HepG2 (cell line): ENCODE results near the gene TNFAIP6. TPM values are rescaled to one million over a fixed set of nuclear protein-coding genes. Genes with fewer than 3 reads are reported as not detected.
"Not testable (repeated sequence)": the region's sequence is repeated elsewhere in the genome, so short reads cannot be mapped to it uniquely, and the experiment has no call there.

Source experiments
- ATAC-seq: fragments of 200-7000 bp; cut with Tn5 transposase; 3 replicates; pipeline ENCODE4 v1.9.1; 2020; ENCODE audit warnings: mild to moderate bottlenecking, moderate library complexity
- BruUV-seq: library from RNA; stranded (reverse); fragments of 400-500 nt; replicated peaks from 2 replicates; lab custom pipeline; 2021; lab: Mats Ljungman, UMichigan
- CTCF ChIA-PET: fragments of 300-600 bp; formaldehyde crosslinking; extraction: SDS; loops from one replicate; lab custom pipeline; 2021; ENCODE audit warnings: low total read pairs, inconsistent platforms, low intra/inter-chr PET ratio; lab: Yijun Ruan, JAX
- POLR2A ChIA-PET: fragments of 350-600 bp; sonication (Branson Sonifier 250); formaldehyde crosslinking; loops from one replicate; lab custom pipeline; 2020; ENCODE audit warnings: antibody characterized with exemption, inconsistent platforms; lab: Yijun Ruan, JAX
- DNase-seq: peaks from one replicate; pipeline ENCODE4 v3.0.0-alpha.2; 2015; ENCODE audit warnings: low spot score
- FAIRE-seq: peaks from 3 replicates; lab custom pipeline; 2011; peaks lifted over from hg19 to GRCh38; lab: Jason Lieb, UNC
- H2AFZ ChIP-seq: one replicate; pipeline ENCODE4 v1.6.1; 2011; ENCODE audit warnings: low read length, inconsistent platforms
- H3K27ac ChIP-seq: fragments of 300-600 bp; 3 replicates; pipeline ENCODE4 v1.8.0; 2011; ENCODE audit warnings: mixed run types, mild to moderate bottlenecking, mixed read lengths, low read length, inconsistent platforms; ENCODE audit not compliant: insufficient read depth; ENCODE audit errors: extremely low read length
- H3K27me3 ChIP-seq, 2 experiments: fragments of 200-600 bp in 1 of 2; 2 replicates in 1 of 2; 3 replicates in 1 of 2; pipeline versions ENCODE4 v1.6.0 to v1.8.0; 2011; ENCODE audit warnings: low read length in 2 of 2, mild to moderate bottlenecking in 2 of 2, moderate library complexity in 2 of 2, inconsistent platforms in 1 of 2; ENCODE audit not compliant: insufficient read depth in 2 of 2, control insufficient read depth in 1 of 2
- H3K36me3 ChIP-seq, 2 experiments: fragments of 200-600 bp in 1 of 2; replicated peaks in 1 of 2; 2 replicates in 1 of 2; 3 replicates in 1 of 2; pipeline versions ENCODE4 v1.5.1 to v1.8.0; 2011; ENCODE audit warnings: low read length in 2 of 2, inconsistent platforms in 1 of 2; ENCODE audit not compliant: insufficient read depth in 2 of 2, control insufficient read depth in 1 of 2
- H3K4me1 ChIP-seq: 2 replicates; pipeline ENCODE4 v1.5.1; 2012; ENCODE audit warnings: low read length, inconsistent platforms; ENCODE audit not compliant: insufficient read depth
- H3K4me2 ChIP-seq: 2 replicates; pipeline ENCODE4 v1.6.0; 2011; ENCODE audit warnings: low read depth, low read length, inconsistent platforms
- H3K4me3 ChIP-seq, 3 experiments: fragments of 200-600 bp in 1 of 3; sonication (generic), shearing (Covaris generic) in 1 of 3; replicated peaks in 1 of 3; 2 replicates each; pipeline ENCODE4 v1.5.1; 2011 to 2016; ENCODE audit warnings: low read length in 3 of 3, inconsistent platforms in 2 of 3, low read depth in 2 of 3, mild to moderate bottlenecking in 2 of 3, control low read depth in 1 of 3, mixed read lengths in 1 of 3; ENCODE audit not compliant: insufficient read depth in 1 of 3
- H3K79me2 ChIP-seq: one replicate; pipeline ENCODE4 v1.6.1; 2011; ENCODE audit warnings: low read length, inconsistent platforms; ENCODE audit not compliant: insufficient read depth
- H3K9ac ChIP-seq: 2 replicates; pipeline ENCODE4 v1.6.0; 2011; ENCODE audit warnings: mild to moderate bottlenecking, low read depth, low read length, inconsistent platforms; ENCODE audit not compliant: insufficient read depth
- H3K9me3 ChIP-seq: 2 replicates; pipeline ENCODE4 v1.5.1; 2012; ENCODE audit warnings: mild to moderate bottlenecking, low read length
- H4K20me1 ChIP-seq: 2 replicates; pipeline ENCODE4 v1.6.0; 2011; ENCODE audit warnings: inconsistent platforms, mild to moderate bottlenecking, low read length, moderate library complexity; ENCODE audit not compliant: insufficient read depth
- BATF2 ChIP-seq: sonication (generic); formaldehyde crosslinking; IDR thresholded peaks from 2 replicates; pipeline ENCODE4 v1.8.0; 2022; ENCODE audit warnings: mild to moderate bottlenecking, missing genetic modification reagents, moderate library complexity
- ELF3 ChIP-seq: IDR thresholded peaks from 2 replicates; pipeline ENCODE4 v1.6.1; 2016; ENCODE audit warnings: missing genetic modification reagents, missing compliant biosample characterization
- RNF2 ChIP-seq: fragments of 450-650 bp; conservative IDR thresholded peaks from 2 replicates; pipeline ENCODE4 v1.6.1; 2016; ENCODE audit warnings: low read depth
- SAP130 ChIP-seq: IDR thresholded peaks from 2 replicates; pipeline ENCODE4 v1.6.1; 2016; ENCODE audit warnings: low read depth
- WGBS: methylation state at CpG from one replicate; pipeline ENCODE4 v1.1.6; 2017; ENCODE audit warnings: low lambda C conversion rate; 5-methylcytosine and 5-hydroxymethylcytosine counted together
- in situ Hi-C: cut with HindIII; loops from 2 replicates; pipeline ENCODE4 v1.10.0; 2017; ENCODE audit warnings: low pct_unique_long_range_greater_than_20kb; ENCODE audit not compliant: extremely low pct_ligation_motif_present
- intact Hi-C: fragments of 100-400 bp; cut with micrococcal nuclease; formaldehyde crosslinking; loops from one replicate; pipeline ENCODE4 v1.10.0; 2022; ENCODE audit not compliant: unreplicated experiment
- polyA plus RNA-seq, 8 experiments: library from polyadenylated mRNA; depleted of rRNA in 3 of 8; stranded (reverse) in 7 of 8; unstranded in 1 of 8; fragments of >200 nt; fragmentation: Illumina TruSeq in 4 of 8; extraction: Trizol in 4 of 8; gene quantifications; 2 replicates each; pipeline versions ENCODE4 v1.2.1 to v1.2.3, GENCODE V29; 2011 to 2016; ENCODE audit warnings: low read depth in 4 of 8, missing spikeins in 1 of 8, mixed read lengths in 1 of 8; ENCODE audit not compliant: insufficient read depth in 1 of 8
- total RNA-seq, 5 experiments: library from RNA; depleted of rRNA; stranded (reverse); fragments of >200 nt; fragmentation: Illumina TruSeq; extraction: Trizol; gene quantifications; 2 replicates each; pipeline ENCODE4 v1.2.3, GENCODE V29; 2016; ENCODE audit warnings: low read depth in 1 of 5
- TF ChIP-seq, protein P1 (sequence below), 2 experiments: fragments of 450-650 bp in 1 of 2; sonication (generic) in 1 of 2; formaldehyde crosslinking; IDR thresholded peaks; 2 replicates each; pipeline versions ENCODE4 v1.5.0 to v1.8.0; 2020 to 2022; ENCODE audit warnings: mild to moderate bottlenecking in 1 of 2, missing genetic modification reagents in 1 of 2

Gene TNFAIP6
- total and polyA plus RNA-seq, 2 of the 13 experiments (the other 11 are each of a cell fraction or from before 2014, with no cell fraction given): not detected

GRCh38 chr2:151410485-151410834 lies 53.1 kb downstream of the TNFAIP6 start (continued):
- no peak for TF ChIP-seq BATF2 (CRISPR knock-in tag)

DNA sequence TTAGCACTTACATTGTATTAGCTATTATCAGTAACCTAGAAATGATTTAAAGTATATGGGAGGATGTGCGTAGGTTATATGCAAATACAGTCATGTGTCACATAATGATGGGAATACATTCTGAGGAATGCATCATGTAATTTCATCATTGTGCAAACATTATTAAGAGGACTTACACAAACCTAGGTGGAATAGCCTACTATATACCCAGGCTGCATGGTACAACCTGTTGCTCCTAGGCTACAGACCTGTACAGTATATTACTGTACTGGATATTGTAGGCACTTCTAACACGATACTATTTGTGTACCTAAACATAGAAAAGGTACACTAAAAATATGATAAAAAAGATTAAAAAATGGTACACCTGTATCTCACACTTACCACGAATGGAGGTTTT lies 60.3 kb downstream of the TNFAIP6 start:
- Histone ChIP-seq H3K4me2 (no peak overlapping the region), H3K9me3 (no peaks in the 10 kb centered on the region), H2AFZ (no peak overlapping the region), H3K4me3 (no peak overlapping the region), H3K9ac (no peak overlapping the region), H4K20me1 (peaks cover 4% of the 10 kb centered on the region; the same call in 1 of the 2 replicates), H3K79me2 (peaks cover 15% of the 10 kb centered on the region), H3K4me1 (peaks cover 12% of the 10 kb centered on the region), H3K27me3 (no peaks in the 10 kb centered on the region), H3K27ac (no peak overlapping the region), H3K36me3 (peaks cover 15 to 87% of the 10 kb centered on the region in 2 experiments)
- no TSS peak for BruUV-seq
- intact Hi-C loops (no loop called here), in situ Hi-C loops (no loop called here)
- over 99% methylated on average over 3 of the region's 3 CpGs for WGBS
- ChIA-PET CTCF (no interaction called here), POLR2A (interaction anchor here (2.1 kb wide), 1 partner anchor 8 kb away, joined by 4 read pairs; no protein-coding TSS in a partner anchor)
- FAIRE-seq (no peak), DNase-seq (no peak), ATAC-seq (peak; percentile 22; the same call in 2 of the 3 replicates)
- TF ChIP-seq SAP130 (no peak), RNF2 (no peak), ELF3 (no peak)
- TF ChIP-seq, protein P1, sequence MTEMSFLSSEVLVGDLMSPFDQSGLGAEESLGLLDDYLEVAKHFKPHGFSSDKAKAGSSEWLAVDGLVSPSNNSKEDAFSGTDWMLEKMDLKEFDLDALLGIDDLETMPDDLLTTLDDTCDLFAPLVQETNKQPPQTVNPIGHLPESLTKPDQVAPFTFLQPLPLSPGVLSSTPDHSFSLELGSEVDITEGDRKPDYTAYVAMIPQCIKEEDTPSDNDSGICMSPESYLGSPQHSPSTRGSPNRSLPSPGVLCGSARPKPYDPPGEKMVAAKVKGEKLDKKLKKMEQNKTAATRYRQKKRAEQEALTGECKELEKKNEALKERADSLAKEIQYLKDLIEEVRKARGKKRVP (CRISPR knock-in tag; IDR thresholded peaks at IDR 0.05): no peak

- DNase-seq, FAIRE-seq, H3K27me3 ChIP-seq, H3K27ac ChIP-seq, intact Hi-C loops, H3K4me3 ChIP-seq, H3K9me3 ChIP-seq, H3K4me1 ChIP-seq, ATAC-seq, H2AFZ ChIP-seq, in situ Hi-C loops, H3K4me2 ChIP-seq, POLR2A ChIA-PET, H4K20me1 ChIP-seq, BruUV-seq, H3K9ac ChIP-seq, CTCF ChIA-PET: not testable (repeated sequence)
- WGBS: 96% methylated on average over 12 of the region's 12 CpGs
- peaks cover 13% of the 10 kb centered on the region for H3K79me2 ChIP-seq
- H3K36me3 ChIP-seq: peaks cover 24 to 84% of the 10 kb centered on the region in 2 experiments
These were observed 64.3 kb downstream of the TNFAIP6 start for GRCh38 chr2:151421681-151422080.
